ENCODE results near the gene HSP90B1.

The HSP90B1 gene

GRCh38 chr12:103908877-103909276 is 21.3 kb upstream of the HSP90B1 start:
- Histone ChIP-seq H3K36me3 (ENCODE audit: insufficient read depth) (no peaks in the 10 kb centered on the region), H2AFZ (ENCODE audit: low read depth) (no peak overlapping the region), H3K4me1 (ENCODE audit: low read depth, poor library complexity, severe bottlenecking) (no peaks in the 10 kb centered on the region), H3K27me3 (ENCODE audit: insufficient read depth, low read depth) (no peaks in the 10 kb centered on the region), H3K4me3 (IDR thresholded peaks at IDR 0.05; ENCODE audit: insufficient read depth, low read depth, low read length) (no peak overlapping the region), H3K4me2 (no peak overlapping the region), H3K27ac (no peak overlapping the region), H3K9ac (no peak overlapping the region), H3K79me2 (ENCODE audit: insufficient read depth, low read depth) (no peaks in the 10 kb centered on the region), H4K20me1 (ENCODE audit: insufficient read depth) (no peaks in the 10 kb centered on the region)
- TF ChIP-seq, protein P1, sequence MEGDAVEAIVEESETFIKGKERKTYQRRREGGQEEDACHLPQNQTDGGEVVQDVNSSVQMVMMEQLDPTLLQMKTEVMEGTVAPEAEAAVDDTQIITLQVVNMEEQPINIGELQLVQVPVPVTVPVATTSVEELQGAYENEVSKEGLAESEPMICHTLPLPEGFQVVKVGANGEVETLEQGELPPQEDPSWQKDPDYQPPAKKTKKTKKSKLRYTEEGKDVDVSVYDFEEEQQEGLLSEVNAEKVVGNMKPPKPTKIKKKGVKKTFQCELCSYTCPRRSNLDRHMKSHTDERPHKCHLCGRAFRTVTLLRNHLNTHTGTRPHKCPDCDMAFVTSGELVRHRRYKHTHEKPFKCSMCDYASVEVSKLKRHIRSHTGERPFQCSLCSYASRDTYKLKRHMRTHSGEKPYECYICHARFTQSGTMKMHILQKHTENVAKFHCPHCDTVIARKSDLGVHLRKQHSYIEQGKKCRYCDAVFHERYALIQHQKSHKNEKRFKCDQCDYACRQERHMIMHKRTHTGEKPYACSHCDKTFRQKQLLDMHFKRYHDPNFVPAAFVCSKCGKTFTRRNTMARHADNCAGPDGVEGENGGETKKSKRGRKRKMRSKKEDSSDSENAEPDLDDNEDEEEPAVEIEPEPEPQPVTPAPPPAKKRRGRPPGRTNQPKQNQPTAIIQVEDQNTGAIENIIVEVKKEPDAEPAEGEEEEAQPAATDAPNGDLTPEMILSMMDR (conservative IDR thresholded peaks at IDR 0.05; ENCODE audit: low read depth, low read length): no peak

DNA sequence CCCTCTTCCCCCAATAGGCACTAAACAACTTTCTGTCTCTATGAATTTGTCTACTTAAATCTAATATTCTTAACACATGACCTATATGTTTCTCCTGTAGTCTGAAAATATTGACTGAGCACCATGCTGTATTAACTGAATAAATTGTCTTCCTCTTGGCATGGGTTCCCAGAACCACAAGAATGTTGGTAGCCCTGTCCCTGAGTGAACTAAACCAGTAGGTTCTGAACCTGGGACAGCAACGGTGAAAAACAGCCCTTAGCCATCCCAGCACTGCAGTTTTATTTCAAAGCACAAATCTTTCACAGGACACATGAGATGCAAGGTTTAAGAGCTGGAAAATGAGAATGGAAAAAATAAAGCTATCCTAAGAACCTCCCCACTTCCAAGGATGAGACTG is 20.4 kb upstream of the HSP90B1 start:
- H3K4me2 ChIP-seq: no peak overlapping the region
- H3K27me3 ChIP-seq (ENCODE audit: insufficient read depth, low read depth): no peaks in the 10 kb centered on the region
- H2AFZ ChIP-seq (ENCODE audit: low read depth): no peak overlapping the region
- H3K79me2 ChIP-seq (ENCODE audit: insufficient read depth, low read depth): no peaks in the 10 kb centered on the region
- no peaks in the 10 kb centered on the region for H3K4me1 ChIP-seq (ENCODE audit: low read depth, poor library complexity, severe bottlenecking)
- TF ChIP-seq, protein P1 (conservative IDR thresholded peaks at IDR 0.05; ENCODE audit: low read depth, low read length): no peak
- H3K36me3 ChIP-seq (ENCODE audit: insufficient read depth): no peaks in the 10 kb centered on the region
- H4K20me1 ChIP-seq (ENCODE audit: insufficient read depth): no peaks in the 10 kb centered on the region
- no peak overlapping the region for H3K4me3 ChIP-seq (IDR thresholded peaks at IDR 0.05; ENCODE audit: insufficient read depth, low read depth, low read length)
- H3K9ac ChIP-seq: no peak overlapping the region
- no peak overlapping the region for H3K27ac ChIP-seq

DNA sequence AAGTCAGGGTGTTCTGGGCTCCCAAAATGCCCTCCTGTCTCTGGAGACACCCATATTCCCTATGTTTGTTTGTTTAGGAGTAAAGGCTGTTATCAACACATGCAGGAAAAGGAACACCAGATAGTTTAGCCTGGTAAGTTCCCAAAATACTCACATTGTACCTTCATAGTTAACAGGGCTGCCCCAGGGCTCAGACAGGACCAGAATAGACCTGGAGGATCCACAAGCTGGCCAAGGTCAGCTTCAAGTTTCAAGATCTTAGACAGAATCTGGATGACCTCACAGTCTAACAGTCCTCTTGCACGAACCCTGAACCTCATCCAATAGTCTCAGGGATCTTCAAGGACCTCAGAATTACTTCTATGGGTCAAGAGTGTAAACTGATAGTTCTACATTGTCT is 18.1 kb upstream of the HSP90B1 start:
- no peaks in the 10 kb centered on the region for H3K79me2 ChIP-seq (ENCODE audit: insufficient read depth, low read depth)
- no peaks in the 10 kb centered on the region for H3K4me1 ChIP-seq (ENCODE audit: low read depth, poor library complexity, severe bottlenecking)
- H2AFZ ChIP-seq (ENCODE audit: low read depth): no peak overlapping the region
- TF ChIP-seq, protein P1 (conservative IDR thresholded peaks at IDR 0.05; ENCODE audit: low read depth, low read length): no peak
- no peaks in the 10 kb centered on the region for H3K27me3 ChIP-seq (ENCODE audit: insufficient read depth, low read depth)
- no peak overlapping the region for H3K9ac ChIP-seq
- H3K36me3 ChIP-seq (ENCODE audit: insufficient read depth): no peaks in the 10 kb centered on the region
- no peak overlapping the region for H3K4me3 ChIP-seq (IDR thresholded peaks at IDR 0.05; ENCODE audit: insufficient read depth, low read depth, low read length)
- H4K20me1 ChIP-seq (ENCODE audit: insufficient read depth): no peaks in the 10 kb centered on the region
- H3K27ac ChIP-seq: no peak overlapping the region
- no peak overlapping the region for H3K4me2 ChIP-seq

GRCh38 chr12:103913100-103913499 is 17.1 kb upstream of the HSP90B1 start:
- Histone ChIP-seq H3K9ac (no peak overlapping the region), H3K4me1 (ENCODE audit: low read depth, poor library complexity, severe bottlenecking) (no peaks in the 10 kb centered on the region), H2AFZ (ENCODE audit: low read depth) (no peak overlapping the region), H3K27ac (no peak overlapping the region), H3K27me3 (ENCODE audit: insufficient read depth, low read depth) (no peaks in the 10 kb centered on the region), H3K4me3 (IDR thresholded peaks at IDR 0.05; ENCODE audit: insufficient read depth, low read depth, low read length) (no peak overlapping the region), H4K20me1 (ENCODE audit: insufficient read depth) (no peaks in the 10 kb centered on the region), H3K36me3 (ENCODE audit: insufficient read depth) (no peaks in the 10 kb centered on the region), H3K4me2 (no peak overlapping the region), H3K79me2 (ENCODE audit: insufficient read depth, low read depth) (no peaks in the 10 kb centered on the region)
- TF ChIP-seq, protein P1 (conservative IDR thresholded peaks at IDR 0.05; ENCODE audit: low read depth, low read length): no peak

Measured in KMS-11 (cell line).